Keratinocyte (primary cell): ENCODE measurements around the gene LTBP2. TPM values are rescaled to one million over a fixed set of nuclear protein-coding genes. Genes with fewer than 3 reads are reported as not detected.
A peak's percentile ranks its signal among the peaks of the same experiment; 100 is the strongest.

ENCODE experiments used
- DNase-seq: peaks from one replicate; pipeline ENCODE4 v3.0.0-alpha.2; 2011; ENCODE audit warnings: low read depth, missing footprints, low spot score
- FAIRE-seq: peaks from 2 replicates; lab custom pipeline; 2011; peaks lifted over from hg19 to GRCh38; lab: Jason Lieb, UNC
- H2AFZ ChIP-seq: 2 replicates; pipeline ENCODE4 v1.6.0; 2012; ENCODE audit warnings: low read length, control low read depth, inconsistent platforms; ENCODE audit not compliant: control insufficient read depth
- H3K27ac ChIP-seq: 2 replicates; pipeline ENCODE4 v1.5.1; 2011; ENCODE audit warnings: low read length; ENCODE audit not compliant: control insufficient read depth, insufficient read depth
- H3K27me3 ChIP-seq: 3 replicates; pipeline ENCODE4 v1.6.0; 2011; ENCODE audit warnings: low read length; ENCODE audit not compliant: control insufficient read depth, insufficient read depth; ENCODE audit errors: extremely low read depth
- H3K36me3 ChIP-seq, 2 experiments: 2 replicates in 1 of 2; 3 replicates in 1 of 2; pipeline ENCODE4 v1.5.1; 2011; ENCODE audit warnings: low read length in 2 of 2, mild to moderate bottlenecking in 1 of 2; ENCODE audit not compliant: control insufficient read depth in 2 of 2, insufficient read depth in 2 of 2; ENCODE audit errors: extremely low read depth in 1 of 2
- H3K4me1 ChIP-seq: 3 replicates; pipeline ENCODE4 v1.5.1; 2011; ENCODE audit warnings: low read length; ENCODE audit not compliant: control insufficient read depth, insufficient read depth; ENCODE audit errors: extremely low read depth
- H3K4me2 ChIP-seq: 3 replicates; pipeline ENCODE4 v1.6.0; 2011; ENCODE audit warnings: low read depth, low read length; ENCODE audit not compliant: control insufficient read depth, insufficient read depth; ENCODE audit errors: extremely low read depth
- H3K4me3 ChIP-seq, 3 experiments: fragments of 200-600 bp in 1 of 3; sonication (generic) in 1 of 3; 2 replicates in 2 of 3; 3 replicates in 1 of 3; pipeline ENCODE4 v1.5.1; 2011 to 2016; ENCODE audit warnings: low read length in 3 of 3, mild to moderate bottlenecking in 3 of 3, control low read depth in 2 of 3, inconsistent platforms in 1 of 3, low read depth in 1 of 3, mixed read lengths in 1 of 3, mixed run types in 1 of 3, moderate library complexity in 1 of 3; ENCODE audit not compliant: control insufficient read depth in 2 of 3, insufficient read depth in 2 of 3; ENCODE audit errors: extremely low read depth in 1 of 3
- H3K79me2 ChIP-seq: 2 replicates; pipeline ENCODE4 v1.6.0; 2012; ENCODE audit warnings: low read length; ENCODE audit not compliant: control insufficient read depth, insufficient read depth
- H3K9ac ChIP-seq: 3 replicates; pipeline ENCODE4 v1.6.0; 2011; ENCODE audit warnings: low read length; ENCODE audit not compliant: control insufficient read depth, insufficient read depth; ENCODE audit errors: extremely low read depth
- H3K9me1 ChIP-seq: 3 replicates; pipeline ENCODE4 v1.6.0; 2011; ENCODE audit warnings: low read length; ENCODE audit not compliant: control insufficient read depth, insufficient read depth; ENCODE audit errors: extremely low read depth
- H3K9me3 ChIP-seq: 2 replicates; pipeline ENCODE4 v1.5.1; 2012; ENCODE audit warnings: low read depth, low read length; ENCODE audit not compliant: control insufficient read depth
- H4K20me1 ChIP-seq: 3 replicates; pipeline ENCODE4 v1.6.0; 2011; ENCODE audit warnings: low read length; ENCODE audit not compliant: control insufficient read depth, insufficient read depth; ENCODE audit errors: extremely low read depth
- EZH2 ChIP-seq: IDR thresholded peaks from one replicate; pipeline ENCODE4 v1.6.1; 2012; ENCODE audit warnings: inconsistent platforms, mild to moderate bottlenecking, low read length, moderate library complexity
- dilution Hi-C: fragments of 300-500 bp; cut with MboI; formaldehyde crosslinking; loops from one replicate; pipeline ENCODE4 v1.7.0; 2020; ENCODE audit warnings: low sequenced_read_pairs; ENCODE audit not compliant: extremely low pct_ligation_motif_present
- polyA plus RNA-seq, 5 experiments: library from polyadenylated mRNA; depleted of rRNA in 3 of 5; stranded (reverse) in 3 of 5; stranded (forward) in 1 of 5; unstranded in 1 of 5; fragments of >200 nt; gene quantifications; 1 replicate in 1 of 5; 2 replicates in 3 of 5; 3 replicates in 1 of 5; pipeline versions ENCODE4 v1.2.1 to v1.2.3, GENCODE V29; 2011 to 2012; ENCODE audit warnings: missing spikeins in 2 of 5, low read depth in 1 of 5, low replicate concordance in 1 of 5
- TF ChIP-seq, protein P1 (sequence below), 3 experiments: IDR thresholded peaks in 1 of 3; conservative IDR thresholded peaks in 1 of 3; optimal IDR thresholded peaks in 1 of 3; 2 replicates in 2 of 3; 3 replicates in 1 of 3; pipeline versions ENCODE3 to v1.5.1; 2011; ENCODE audit warnings: low read length in 3 of 3, mild to moderate bottlenecking in 3 of 3, moderate library complexity in 2 of 3, control low read depth in 1 of 3, inconsistent platforms in 1 of 3; ENCODE audit not compliant: insufficient read depth in 2 of 3; ENCODE audit errors: extremely low read depth in 1 of 3

LTBP2 gene
- polyA plus RNA-seq, 1 donor (not counting 4 experiments of a cell fraction or from before 2014, with no cell fraction given): 23.9 TPM

- FAIRE-seq: peak; percentile 81
- Histone ChIP-seq H3K9ac (peak overlapping the region; percentile 9), H3K27ac (no peak overlapping the region), H3K4me2 (no peak overlapping the region), H3K36me3 (peaks cover 61 to 68% of the 10 kb centered on the region in 2 experiments), H3K9me1 (no peaks in the 10 kb centered on the region), H3K27me3 (no peaks in the 10 kb centered on the region), H3K4me3 (no peak overlapping the region), H3K4me1 (peaks cover 8% of the 10 kb centered on the region), H3K79me2 (no peaks in the 10 kb centered on the region), H2AFZ (no peak overlapping the region), H3K9me3 (no peaks in the 10 kb centered on the region), H4K20me1 (peaks cover 2% of the 10 kb centered on the region)
- no peak for DNase-seq
- TF ChIP-seq EZH2: no peak
- TF ChIP-seq, protein P1, sequence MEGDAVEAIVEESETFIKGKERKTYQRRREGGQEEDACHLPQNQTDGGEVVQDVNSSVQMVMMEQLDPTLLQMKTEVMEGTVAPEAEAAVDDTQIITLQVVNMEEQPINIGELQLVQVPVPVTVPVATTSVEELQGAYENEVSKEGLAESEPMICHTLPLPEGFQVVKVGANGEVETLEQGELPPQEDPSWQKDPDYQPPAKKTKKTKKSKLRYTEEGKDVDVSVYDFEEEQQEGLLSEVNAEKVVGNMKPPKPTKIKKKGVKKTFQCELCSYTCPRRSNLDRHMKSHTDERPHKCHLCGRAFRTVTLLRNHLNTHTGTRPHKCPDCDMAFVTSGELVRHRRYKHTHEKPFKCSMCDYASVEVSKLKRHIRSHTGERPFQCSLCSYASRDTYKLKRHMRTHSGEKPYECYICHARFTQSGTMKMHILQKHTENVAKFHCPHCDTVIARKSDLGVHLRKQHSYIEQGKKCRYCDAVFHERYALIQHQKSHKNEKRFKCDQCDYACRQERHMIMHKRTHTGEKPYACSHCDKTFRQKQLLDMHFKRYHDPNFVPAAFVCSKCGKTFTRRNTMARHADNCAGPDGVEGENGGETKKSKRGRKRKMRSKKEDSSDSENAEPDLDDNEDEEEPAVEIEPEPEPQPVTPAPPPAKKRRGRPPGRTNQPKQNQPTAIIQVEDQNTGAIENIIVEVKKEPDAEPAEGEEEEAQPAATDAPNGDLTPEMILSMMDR (optimal IDR thresholded peaks at IDR 0.05 in 1 of 3, IDR thresholded peaks at IDR 0.05 in 1 of 3, conservative IDR thresholded peaks at IDR 0.05 in 1 of 3; ENCODE audit: extremely low read depth in 1 of 3, insufficient read depth in 2 of 3, low read length in 3 of 3): peak; percentile 62 to 82 (median 77)
- dilution Hi-C loops: no loop called here
These were observed 62.4 kb downstream of the LTBP2 start for GRCh38 chr14:74549588-74549987.

DNA sequence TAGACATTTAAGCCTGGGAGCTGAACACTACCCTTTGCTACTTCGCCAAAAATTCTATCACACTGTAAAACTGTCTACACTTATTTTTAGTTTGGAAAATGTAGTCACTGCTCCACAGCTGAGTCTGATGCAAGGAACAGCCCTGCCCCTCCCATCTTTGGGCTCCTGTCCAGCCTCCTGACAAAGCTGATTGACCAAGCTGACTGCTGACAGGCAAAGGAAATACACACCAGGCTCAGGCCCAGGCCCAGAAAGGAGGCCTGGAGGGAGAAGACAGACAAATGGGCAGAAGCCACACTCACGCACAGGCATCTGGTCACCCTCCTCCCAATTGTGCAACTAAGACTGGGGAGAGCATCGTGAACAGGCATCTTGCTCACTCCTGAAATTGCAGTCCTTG lies 63.2 kb downstream of the LTBP2 start:
- H3K79me2 ChIP-seq: no peaks in the 10 kb centered on the region
- H3K4me1 ChIP-seq: peaks cover 8% of the 10 kb centered on the region
- no peaks in the 10 kb centered on the region for H3K27me3 ChIP-seq
- FAIRE-seq: no peak
- H2AFZ ChIP-seq: no peak overlapping the region
- no peaks in the 10 kb centered on the region for H3K9me3 ChIP-seq
- no peak overlapping the region for H3K9ac ChIP-seq
- no peaks in the 10 kb centered on the region for H3K9me1 ChIP-seq
- no peak for DNase-seq
- H3K4me2 ChIP-seq: no peak overlapping the region
- peaks cover 60 to 75% of the 10 kb centered on the region in 2 experiments for H3K36me3 ChIP-seq
- H3K4me3 ChIP-seq: no peak overlapping the region
- dilution Hi-C loops: no loop called here
- TF ChIP-seq EZH2: no peak
- TF ChIP-seq, protein P1 (optimal IDR thresholded peaks at IDR 0.05 in 1 of 3, IDR thresholded peaks at IDR 0.05 in 1 of 3, conservative IDR thresholded peaks at IDR 0.05 in 1 of 3; ENCODE audit: extremely low read depth in 1 of 3, insufficient read depth in 2 of 3, low read length in 3 of 3): no peak
- H4K20me1 ChIP-seq: peaks cover 2% of the 10 kb centered on the region
- no peak overlapping the region for H3K27ac ChIP-seq
